Ascending aorta (tissue), 2 donors: ENCODE data around the gene AGBL1. TPM values are rescaled to one million over a fixed set of nuclear protein-coding genes. Genes with fewer than 3 reads are reported as not detected.

ENCODE experiments used
- DNase-seq, 2 donors: peaks; one replicate each; pipeline ENCODE4 v3.0.0-alpha.2; 2019; ENCODE audit warnings: low spot score in 2 of 2
- H3K27ac ChIP-seq, 2 donors: fragments of 200-600 bp; sonication (generic); one replicate each; pipeline ENCODE4 v1.5.1; 2016 to 2017; ENCODE audit warnings: mild to moderate bottlenecking in 1 of 2
- H3K27me3 ChIP-seq: fragments of 200-600 bp; sonication (generic); one replicate; pipeline ENCODE4 v1.5.1; 2017
- H3K36me3 ChIP-seq, 2 donors: fragments of 200-600 bp; sonication (generic); one replicate each; pipeline ENCODE4 v1.5.1; 2016
- H3K4me1 ChIP-seq, 2 donors: fragments of 200-600 bp; sonication (generic); one replicate each; pipeline ENCODE4 v1.5.1; 2016 to 2017; ENCODE audit warnings: mild to moderate bottlenecking in 1 of 2
- H3K4me3 ChIP-seq, 2 donors: fragments of 200-600 bp; sonication (generic); one replicate each; pipeline ENCODE4 v1.5.1; 2016 to 2017; ENCODE audit warnings: mild to moderate bottlenecking in 1 of 2
- H3K9me3 ChIP-seq, 2 donors: fragments of 200-600 bp; sonication (generic); one replicate each; pipeline ENCODE4 v1.5.1; 2016
- intact Hi-C: fragments of 100-400 bp; cut with DNase I; formaldehyde crosslinking; loops from one replicate; pipeline ENCODE4 v1.15.1; 2023
- total RNA-seq: library from RNA; depleted of rRNA; stranded (reverse); fragments of >200 nt; gene quantifications from one replicate; pipeline ENCODE4 v1.1.0, GENCODE V29; 2016
- TF ChIP-seq, protein P1 (sequence below), 3 experiments: fragments of 200-600 bp in 2 of 3; fragments of 450-650 bp in 1 of 3; sonication (generic) in 2 of 3; IDR thresholded peaks; one replicate each; pipeline ENCODE4 v1.5.1; 2016 to 2019; ENCODE audit warnings: antibody characterized with exemption in 3 of 3, mild to moderate bottlenecking in 1 of 3, moderate library complexity in 1 of 3

AGBL1 gene
- total RNA-seq, 1 donor from 2014 or later = not detected

DNA sequence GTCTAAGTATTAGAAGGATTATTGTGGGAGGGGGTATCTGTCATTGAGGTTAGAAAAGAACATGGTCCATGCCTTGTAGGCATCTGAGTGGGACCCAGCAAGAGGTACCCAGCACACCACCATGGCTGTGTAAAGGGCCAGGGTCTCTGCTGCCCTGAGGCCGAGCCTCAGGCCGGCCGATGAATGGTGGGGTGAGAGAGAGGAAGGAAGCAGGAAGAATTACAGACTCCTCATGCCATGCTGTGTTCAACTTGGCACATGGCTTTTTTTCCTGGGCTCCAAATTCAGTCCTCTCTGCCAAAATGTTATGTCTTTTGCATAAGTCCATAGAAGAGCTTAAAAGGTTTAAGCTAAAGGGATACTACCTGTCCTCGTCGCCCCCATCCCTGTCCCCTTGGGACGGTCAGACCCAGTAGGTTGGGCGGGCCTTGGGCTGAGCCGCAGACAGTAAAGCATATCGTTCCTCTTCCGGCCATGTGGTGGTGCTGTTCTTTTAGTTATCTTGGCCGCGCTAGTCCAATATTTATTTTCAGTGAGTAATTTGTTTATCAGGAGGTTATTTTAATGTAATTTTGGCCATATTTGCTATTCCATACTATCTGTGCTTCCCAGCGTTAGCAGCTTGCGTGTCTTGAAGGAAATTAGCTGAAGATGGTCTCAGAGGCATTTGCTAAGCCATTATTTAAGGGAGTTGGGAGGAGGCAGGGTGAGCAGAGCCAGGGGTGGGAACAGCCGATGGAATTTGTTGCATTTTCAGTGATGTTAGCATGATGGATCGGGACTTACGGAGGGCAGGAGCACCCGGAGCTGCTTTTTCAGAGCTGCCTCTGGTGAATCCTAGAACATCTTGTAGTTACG is 152.4 kb downstream of the AGBL1 start:
- no peak overlapping the region for H3K4me3 ChIP-seq

DNA sequence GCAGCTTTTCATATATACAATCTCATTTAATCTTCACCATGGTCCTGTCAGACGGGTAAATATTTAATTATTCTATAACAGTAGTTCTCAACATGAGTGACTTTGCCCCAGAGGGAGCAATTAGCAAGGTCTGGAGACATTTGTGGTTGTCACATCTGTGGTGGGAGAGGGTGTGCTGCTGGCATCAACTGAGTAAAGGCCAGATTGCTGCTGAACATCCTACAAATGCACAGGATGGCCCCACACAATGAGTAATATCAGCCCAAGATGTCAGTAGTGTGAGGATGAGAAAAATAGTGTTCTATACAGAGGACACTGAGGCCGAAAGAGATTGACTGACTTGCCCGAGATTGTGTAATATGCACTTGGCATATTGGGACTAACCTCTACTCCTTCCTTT is 156.0 kb downstream of the AGBL1 start:
- Histone ChIP-seq H3K9me3 (no peaks in the 10 kb centered on the region), H3K4me1 (no peaks in the 10 kb centered on the region), H3K27ac (no peak overlapping the region), H3K4me3 (no peak overlapping the region), H3K27me3 (no peaks in the 10 kb centered on the region), H3K36me3 (no peaks in the 10 kb centered on the region)
- TF ChIP-seq, protein P1, sequence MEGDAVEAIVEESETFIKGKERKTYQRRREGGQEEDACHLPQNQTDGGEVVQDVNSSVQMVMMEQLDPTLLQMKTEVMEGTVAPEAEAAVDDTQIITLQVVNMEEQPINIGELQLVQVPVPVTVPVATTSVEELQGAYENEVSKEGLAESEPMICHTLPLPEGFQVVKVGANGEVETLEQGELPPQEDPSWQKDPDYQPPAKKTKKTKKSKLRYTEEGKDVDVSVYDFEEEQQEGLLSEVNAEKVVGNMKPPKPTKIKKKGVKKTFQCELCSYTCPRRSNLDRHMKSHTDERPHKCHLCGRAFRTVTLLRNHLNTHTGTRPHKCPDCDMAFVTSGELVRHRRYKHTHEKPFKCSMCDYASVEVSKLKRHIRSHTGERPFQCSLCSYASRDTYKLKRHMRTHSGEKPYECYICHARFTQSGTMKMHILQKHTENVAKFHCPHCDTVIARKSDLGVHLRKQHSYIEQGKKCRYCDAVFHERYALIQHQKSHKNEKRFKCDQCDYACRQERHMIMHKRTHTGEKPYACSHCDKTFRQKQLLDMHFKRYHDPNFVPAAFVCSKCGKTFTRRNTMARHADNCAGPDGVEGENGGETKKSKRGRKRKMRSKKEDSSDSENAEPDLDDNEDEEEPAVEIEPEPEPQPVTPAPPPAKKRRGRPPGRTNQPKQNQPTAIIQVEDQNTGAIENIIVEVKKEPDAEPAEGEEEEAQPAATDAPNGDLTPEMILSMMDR (IDR thresholded peaks at IDR 0.05) = no peak
- DNase-seq = no peak
- intact Hi-C loops = no loop called here

More for the DNA sequence above, 152.4 kb downstream of the AGBL1 start:
- no peak for DNase-seq
- no peaks in the 10 kb centered on the region for H3K36me3 ChIP-seq
- no peaks in the 10 kb centered on the region for H3K9me3 ChIP-seq
- no peaks in the 10 kb centered on the region for H3K4me1 ChIP-seq
- no peaks in the 10 kb centered on the region for H3K27me3 ChIP-seq
- TF ChIP-seq, protein P1 (IDR thresholded peaks at IDR 0.05) = peak in 2 of 3 experiments; percentile 7 to 21
- intact Hi-C loops = no loop called here
- H3K27ac ChIP-seq = no peak overlapping the region

DNA sequence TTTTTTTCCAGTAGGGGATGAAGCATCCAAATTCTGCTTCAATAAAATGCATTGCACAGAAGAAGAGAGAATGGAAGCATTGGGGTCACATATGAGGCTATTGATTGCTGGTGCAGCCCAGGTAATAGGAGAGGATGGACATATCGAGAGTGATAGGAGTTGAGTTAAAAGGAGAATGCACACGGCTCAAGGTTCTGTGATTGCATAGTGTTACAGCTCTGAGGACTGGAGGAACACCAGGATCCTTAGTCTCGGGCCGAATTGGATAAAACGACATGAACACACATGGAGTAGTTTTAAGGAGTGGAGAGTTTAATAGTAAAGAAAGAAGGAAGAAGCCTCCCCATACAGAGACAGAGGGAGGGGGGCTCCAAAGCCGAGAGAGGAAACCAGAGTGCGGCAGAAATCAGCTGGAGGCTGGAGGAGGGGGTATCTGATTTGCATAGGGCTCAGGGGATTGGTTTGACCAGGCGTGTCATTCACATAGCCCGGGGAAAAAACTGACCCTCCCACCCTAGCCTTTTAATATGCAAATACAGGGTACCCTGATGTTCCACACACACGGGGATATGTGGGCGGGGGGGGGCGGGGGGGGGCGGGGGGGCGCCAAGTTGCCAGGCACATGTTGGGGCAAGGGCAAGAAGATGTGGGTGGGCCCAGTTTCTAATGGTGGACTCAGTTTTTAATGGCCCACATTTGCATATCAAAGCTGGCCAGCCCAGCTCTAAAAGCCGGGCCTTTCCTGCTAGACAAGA is 156.9 kb downstream of the AGBL1 start:
- H3K27ac ChIP-seq = no peak overlapping the region
- H3K36me3 ChIP-seq = no peaks in the 10 kb centered on the region
- H3K9me3 ChIP-seq = no peaks in the 10 kb centered on the region
- H3K27me3 ChIP-seq = no peaks in the 10 kb centered on the region
- intact Hi-C loops = no loop called here
- no peak overlapping the region for H3K4me3 ChIP-seq
- H3K4me1 ChIP-seq = no peaks in the 10 kb centered on the region
- TF ChIP-seq, protein P1 (IDR thresholded peaks at IDR 0.05) = no peak
- no peak for DNase-seq

DNA sequence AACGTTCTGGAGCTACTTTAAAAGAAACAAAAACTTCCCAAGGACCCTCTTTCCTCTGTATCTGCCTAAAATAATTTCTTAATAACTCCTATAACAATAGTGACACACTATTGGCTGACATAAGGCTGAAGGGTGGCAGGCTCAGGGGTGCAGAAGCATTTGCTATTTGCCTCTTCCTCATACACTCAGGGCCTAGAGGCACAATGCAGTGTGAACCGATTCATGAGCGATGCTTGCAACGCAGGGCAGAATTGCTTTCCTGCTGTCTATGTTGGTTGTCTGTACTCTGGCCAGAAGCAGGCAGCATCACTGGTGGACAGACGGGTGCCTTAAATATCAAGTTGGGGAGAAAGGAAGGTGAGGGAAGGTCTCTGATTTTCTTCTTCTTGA is 157.4 kb downstream of the AGBL1 start:
- H3K4me1 ChIP-seq = no peaks in the 10 kb centered on the region
- intact Hi-C loops = no loop called here

DNA sequence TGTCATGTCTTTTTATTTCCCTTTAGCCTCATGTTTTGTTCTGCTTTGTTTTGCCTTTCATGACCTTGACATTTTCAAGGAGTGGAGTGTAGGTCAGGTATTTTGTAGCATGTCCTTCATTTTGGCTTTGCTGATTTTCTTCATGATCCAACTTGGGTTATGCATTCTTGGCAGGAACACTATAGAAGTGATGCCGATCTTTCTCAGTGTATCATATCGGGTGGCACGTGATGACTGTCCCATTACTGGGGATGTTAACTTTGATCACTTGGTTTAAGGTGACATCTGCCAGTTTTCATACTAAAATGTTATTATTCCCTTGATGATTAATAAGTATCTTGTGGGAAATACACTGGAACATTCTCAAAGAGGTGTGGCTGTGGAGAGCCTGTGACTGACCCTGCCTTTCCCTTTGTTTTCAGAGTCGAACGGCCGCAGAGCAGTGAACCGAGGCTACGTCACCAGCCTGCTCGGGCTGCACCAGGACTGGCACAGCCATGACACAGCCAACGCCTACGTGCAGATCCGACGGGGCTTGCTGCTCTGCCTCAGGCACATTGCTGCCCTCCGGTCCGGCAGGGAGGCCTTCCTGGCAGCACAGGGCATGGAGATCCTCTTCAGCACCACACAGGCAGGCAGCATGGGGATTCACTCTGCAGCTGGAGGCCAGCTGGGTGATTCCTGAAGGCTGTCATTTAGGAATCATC is 167.7 kb downstream of the AGBL1 start:
- no peak overlapping the region for H3K27ac ChIP-seq
- H3K4me3 ChIP-seq = no peak overlapping the region
- H3K9me3 ChIP-seq = no peaks in the 10 kb centered on the region
- H3K4me1 ChIP-seq = no peaks in the 10 kb centered on the region
- H3K27me3 ChIP-seq = no peaks in the 10 kb centered on the region
- no peak for DNase-seq
- TF ChIP-seq, protein P1 (IDR thresholded peaks at IDR 0.05) = no peak
- no peaks in the 10 kb centered on the region for H3K36me3 ChIP-seq
- intact Hi-C loops = no loop called here

More for the DNA sequence above, 157.4 kb downstream of the AGBL1 start:
- DNase-seq = no peak
- Histone ChIP-seq H3K36me3 (no peaks in the 10 kb centered on the region), H3K9me3 (no peaks in the 10 kb centered on the region), H3K27ac (no peak overlapping the region), H3K4me3 (no peak overlapping the region), H3K27me3 (no peaks in the 10 kb centered on the region)
- TF ChIP-seq, protein P1 (IDR thresholded peaks at IDR 0.05) = no peak
